Measurements from ENCODE around the gene NEURL4. TPM values are rescaled to one million over a fixed set of nuclear protein-coding genes. Genes with fewer than 3 reads are reported as not detected.
"Not testable (repeated sequence)": the region's sequence is repeated elsewhere in the genome, so short reads cannot be mapped to it uniquely, and the experiment has no call there.

Gene NEURL4
- total RNA-seq, 2 donors from 2014 or later: 30.2 to 55.8 TPM

DNA sequence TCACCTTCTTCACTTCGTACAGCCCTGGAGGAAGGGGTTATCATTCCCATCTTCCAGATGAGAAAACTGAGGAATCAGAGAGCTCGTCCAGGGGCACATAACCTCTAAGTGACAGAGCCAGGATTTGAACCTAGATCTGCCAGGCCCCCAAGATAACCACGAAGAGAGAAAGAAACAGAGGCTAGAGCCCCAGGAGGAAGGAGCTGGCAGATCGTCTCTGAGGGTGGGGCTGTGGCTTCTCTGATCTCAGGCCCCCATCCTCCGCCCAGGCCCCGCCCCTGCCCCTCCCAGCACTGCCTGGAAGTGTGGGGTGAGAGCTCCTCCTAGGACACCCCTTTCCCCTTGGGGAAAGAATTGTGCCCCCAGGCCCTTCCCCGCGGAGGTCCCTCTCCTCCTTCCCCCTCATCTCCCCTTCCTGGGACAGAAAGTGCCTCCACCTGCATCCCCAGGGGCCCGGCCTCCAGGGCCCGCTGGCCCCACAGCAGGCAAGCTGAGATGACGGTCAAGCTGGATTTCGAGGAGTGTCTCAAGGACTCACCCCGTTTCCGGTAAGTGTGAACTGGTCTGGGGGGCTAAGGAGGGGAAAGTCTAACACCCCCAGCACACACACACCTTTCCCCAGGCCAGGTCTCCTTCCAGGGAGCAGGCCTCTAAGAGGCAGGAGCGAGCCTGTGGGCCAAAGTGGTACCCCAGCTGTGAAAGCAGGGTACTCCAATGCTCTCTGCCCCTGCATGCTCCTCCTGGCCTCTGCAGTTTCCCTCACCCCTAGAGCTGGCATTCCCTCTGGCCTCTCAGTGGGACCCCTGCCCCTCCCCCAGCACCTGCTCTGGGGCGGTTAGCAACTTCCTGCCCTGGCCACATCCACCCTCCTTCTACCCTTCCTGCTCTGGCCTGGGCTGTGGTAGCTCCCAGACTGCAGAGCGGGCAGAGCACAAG lies 7.4 kb upstream of the NEURL4 start, which contains the start of gene ACAP1:
ACAP1 (plus strand) TSS at position 290 of the 936 bp plus-strand sequence; CDS start at position 496, 206 bp downstream.
- TF ChIP-seq, protein P1, sequence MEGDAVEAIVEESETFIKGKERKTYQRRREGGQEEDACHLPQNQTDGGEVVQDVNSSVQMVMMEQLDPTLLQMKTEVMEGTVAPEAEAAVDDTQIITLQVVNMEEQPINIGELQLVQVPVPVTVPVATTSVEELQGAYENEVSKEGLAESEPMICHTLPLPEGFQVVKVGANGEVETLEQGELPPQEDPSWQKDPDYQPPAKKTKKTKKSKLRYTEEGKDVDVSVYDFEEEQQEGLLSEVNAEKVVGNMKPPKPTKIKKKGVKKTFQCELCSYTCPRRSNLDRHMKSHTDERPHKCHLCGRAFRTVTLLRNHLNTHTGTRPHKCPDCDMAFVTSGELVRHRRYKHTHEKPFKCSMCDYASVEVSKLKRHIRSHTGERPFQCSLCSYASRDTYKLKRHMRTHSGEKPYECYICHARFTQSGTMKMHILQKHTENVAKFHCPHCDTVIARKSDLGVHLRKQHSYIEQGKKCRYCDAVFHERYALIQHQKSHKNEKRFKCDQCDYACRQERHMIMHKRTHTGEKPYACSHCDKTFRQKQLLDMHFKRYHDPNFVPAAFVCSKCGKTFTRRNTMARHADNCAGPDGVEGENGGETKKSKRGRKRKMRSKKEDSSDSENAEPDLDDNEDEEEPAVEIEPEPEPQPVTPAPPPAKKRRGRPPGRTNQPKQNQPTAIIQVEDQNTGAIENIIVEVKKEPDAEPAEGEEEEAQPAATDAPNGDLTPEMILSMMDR (IDR thresholded peaks at IDR 0.05): no peak
- Histone ChIP-seq H3K9ac (ENCODE audit: low read depth in 2 of 2, low read length in 2 of 2) (peak within 1 kb of the TSS; percentile 27 to 64), H3K4me1 (no peaks in the 10 kb centered on the region), H3K27me3 (no peaks in the 10 kb centered on the region), H3K9me3 (no peaks in the 10 kb centered on the region), H3K36me3 (no peaks in the 10 kb centered on the region), H3K4me3 (peak within 1 kb of the TSS; percentile 27), H3K27ac (peak within 1 kb of the TSS; percentile 24)
- intact Hi-C loops (cut with DNase I): no loop called here
- peak; percentile 65 for DNase-seq

DNA sequence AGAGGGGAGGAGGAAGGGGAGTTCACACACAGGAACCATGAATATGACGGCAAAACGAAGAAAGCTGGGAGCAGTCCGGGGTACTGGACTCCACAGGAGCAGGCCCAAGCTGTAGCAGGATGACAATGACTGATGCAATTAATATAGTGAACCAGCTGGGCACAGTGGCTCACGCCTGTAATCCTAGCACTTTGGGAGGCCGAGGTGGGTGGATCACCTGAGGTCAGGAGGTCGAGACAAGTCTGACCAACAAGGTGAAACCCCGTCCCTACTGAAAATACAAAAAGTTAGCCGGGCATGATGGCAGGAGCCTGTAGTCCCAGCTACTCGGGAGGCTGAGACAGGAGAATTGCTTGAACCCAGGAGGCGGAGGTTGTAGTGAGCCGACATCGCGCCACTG lies 6.6 kb upstream of the NEURL4 start:
- H3K9me3 ChIP-seq; H3K27me3 ChIP-seq; H3K36me3 ChIP-seq; DNase-seq; H3K9ac ChIP-seq (ENCODE audit: low read depth in 2 of 2, low read length in 2 of 2); H3K4me3 ChIP-seq; intact Hi-C loops (cut with DNase I); H3K27ac ChIP-seq; H3K4me1 ChIP-seq: not testable (repeated sequence)

DNA sequence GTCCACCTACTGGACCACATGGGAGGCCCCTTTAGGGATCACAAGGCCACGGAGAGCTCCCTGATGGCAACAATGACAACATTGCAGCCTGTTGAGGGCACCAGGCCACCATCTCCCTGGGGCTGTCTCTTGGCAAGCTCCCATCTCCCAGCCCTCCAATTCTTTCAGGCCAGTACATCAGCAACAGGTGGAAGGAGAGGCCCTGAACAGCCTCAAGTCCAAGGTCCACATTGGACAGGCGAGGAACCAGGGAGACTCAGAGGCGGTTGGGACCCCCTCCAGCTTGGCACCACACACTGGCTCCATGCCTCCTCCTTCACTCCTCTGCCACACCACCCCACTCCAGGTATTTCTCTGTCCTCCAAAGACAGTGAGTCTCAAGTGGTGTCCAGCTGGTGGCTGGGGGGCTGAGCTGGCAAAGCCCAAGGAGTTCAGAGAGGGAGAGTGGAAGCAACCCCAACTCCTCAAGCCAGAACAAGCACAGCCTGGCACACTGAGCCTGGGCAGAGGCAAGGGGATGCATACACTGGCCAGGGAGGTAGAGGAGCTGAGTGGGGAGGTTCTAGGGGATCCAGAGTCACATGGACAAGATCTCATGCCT lies 5.9 kb upstream of the NEURL4 start:
- Histone ChIP-seq H3K27me3 (no peaks in the 10 kb centered on the region), H3K4me1 (no peaks in the 10 kb centered on the region), H3K9ac (ENCODE audit: low read depth in 2 of 2, low read length in 2 of 2) (no peak overlapping the region), H3K27ac (no peak overlapping the region), H3K36me3 (no peaks in the 10 kb centered on the region), H3K9me3 (no peaks in the 10 kb centered on the region), H3K4me3 (no peak overlapping the region)
- TF ChIP-seq, protein P1 (IDR thresholded peaks at IDR 0.05): no peak
- no peak for DNase-seq
- intact Hi-C loops (cut with DNase I): no loop called here

DNA sequence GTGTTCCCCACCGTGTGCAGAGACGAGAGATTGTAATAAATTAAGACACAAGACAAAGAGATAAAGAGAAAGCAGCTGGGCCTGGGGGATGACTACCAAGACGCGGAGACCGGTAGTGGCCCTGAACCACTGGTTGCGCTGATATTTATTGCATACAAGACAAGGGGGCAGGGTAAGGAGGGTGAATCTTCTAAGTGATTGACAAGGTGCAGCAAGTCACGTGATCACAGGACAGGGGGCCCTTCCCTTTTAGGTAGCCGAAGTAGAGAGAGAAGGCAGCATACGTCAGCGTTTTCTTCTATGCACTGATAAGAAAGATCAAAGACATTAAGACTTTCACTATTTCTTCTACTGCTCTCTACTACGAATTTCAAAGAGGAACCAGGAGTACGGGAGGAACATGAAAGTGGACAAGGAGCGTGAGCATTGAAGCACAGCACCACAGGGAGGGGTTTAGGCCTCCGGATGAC lies 3.5 kb upstream of the NEURL4 start:
- intact Hi-C loops (cut with DNase I); DNase-seq; H3K27ac ChIP-seq; H3K27me3 ChIP-seq; H3K4me3 ChIP-seq; H3K4me1 ChIP-seq; H3K9me3 ChIP-seq; H3K9ac ChIP-seq (ENCODE audit: low read depth in 2 of 2, low read length in 2 of 2); H3K36me3 ChIP-seq: not testable (repeated sequence)

DNA sequence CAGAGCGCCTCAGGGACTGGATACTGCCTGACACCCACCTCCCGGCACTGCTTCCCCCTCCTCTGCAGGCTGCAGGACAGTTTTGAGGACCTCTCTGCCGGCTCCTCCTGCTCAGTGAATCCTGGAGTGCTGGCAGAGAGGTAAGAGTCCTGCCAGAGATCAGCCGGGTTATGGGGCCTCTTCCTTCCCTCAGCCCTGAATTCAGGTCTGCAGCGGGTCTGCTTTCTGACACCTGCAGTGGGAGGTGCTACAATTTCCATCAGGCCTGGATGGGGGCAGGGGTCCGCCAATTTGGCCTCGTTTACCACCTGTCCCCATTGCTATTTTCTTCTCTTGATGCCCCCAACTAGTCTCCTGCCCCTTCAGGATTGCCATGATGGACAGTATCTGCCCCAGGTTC lies 3.0 kb upstream of the NEURL4 start:
- no peak overlapping the region for H3K4me3 ChIP-seq
- no peaks in the 10 kb centered on the region for H3K27me3 ChIP-seq
- no peak for DNase-seq
- no peaks in the 10 kb centered on the region for H3K9me3 ChIP-seq
- H3K36me3 ChIP-seq: no peaks in the 10 kb centered on the region
- intact Hi-C loops (cut with DNase I): no loop called here
- peaks cover 10% of the 10 kb centered on the region for H3K4me1 ChIP-seq
- no peak overlapping the region for H3K27ac ChIP-seq
- TF ChIP-seq, protein P1 (IDR thresholded peaks at IDR 0.05): no peak
- H3K9ac ChIP-seq (ENCODE audit: low read depth in 2 of 2, low read length in 2 of 2): no peak overlapping the region

DNA sequence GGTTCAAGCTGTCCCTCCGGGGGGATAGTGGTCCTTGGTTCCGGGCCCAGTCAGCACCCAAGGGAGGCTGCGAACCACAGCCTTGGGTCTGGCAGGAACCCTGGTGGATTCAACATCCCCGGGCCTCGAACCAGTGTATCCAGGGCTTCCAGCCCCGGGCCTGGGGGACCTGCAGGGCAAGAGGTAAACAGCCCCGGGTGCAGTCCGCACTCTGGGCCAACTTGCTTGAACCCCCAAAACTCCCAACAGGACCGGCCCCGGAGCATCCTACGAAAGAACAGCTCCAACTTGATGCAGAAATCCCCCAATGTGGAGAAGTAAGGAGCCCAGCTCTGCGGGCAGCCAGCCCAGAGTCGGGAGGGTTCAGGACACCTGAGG lies 1.5 kb upstream of the NEURL4 start:
- Histone ChIP-seq H3K27me3 (no peaks in the 10 kb centered on the region), H3K36me3 (no peaks in the 10 kb centered on the region), H3K4me1 (peaks cover 10% of the 10 kb centered on the region), H3K9me3 (no peaks in the 10 kb centered on the region), H3K9ac (ENCODE audit: low read depth in 2 of 2, low read length in 2 of 2) (peak overlapping the region; percentile 26 to 70), H3K4me3 (peak overlapping the region; percentile 94), H3K27ac (no peak overlapping the region)
- TF ChIP-seq, protein P1 (IDR thresholded peaks at IDR 0.05): no peak
- no peak for DNase-seq
- intact Hi-C loops (cut with DNase I): no loop called here

Measured in colonic mucosa (tissue), 4 donors.